ENCODE results near the gene ALOX5AP. TPM values are rescaled to one million over a fixed set of nuclear protein-coding genes. Genes with fewer than 3 reads are reported as not detected.
A peak's percentile ranks its signal among the peaks of the same experiment; 100 is the strongest.

ALOX5AP gene
- total RNA-seq, 6 experiments from 2014 or later = 0.53 to 6.7 (median 3.7) TPM

DNA sequence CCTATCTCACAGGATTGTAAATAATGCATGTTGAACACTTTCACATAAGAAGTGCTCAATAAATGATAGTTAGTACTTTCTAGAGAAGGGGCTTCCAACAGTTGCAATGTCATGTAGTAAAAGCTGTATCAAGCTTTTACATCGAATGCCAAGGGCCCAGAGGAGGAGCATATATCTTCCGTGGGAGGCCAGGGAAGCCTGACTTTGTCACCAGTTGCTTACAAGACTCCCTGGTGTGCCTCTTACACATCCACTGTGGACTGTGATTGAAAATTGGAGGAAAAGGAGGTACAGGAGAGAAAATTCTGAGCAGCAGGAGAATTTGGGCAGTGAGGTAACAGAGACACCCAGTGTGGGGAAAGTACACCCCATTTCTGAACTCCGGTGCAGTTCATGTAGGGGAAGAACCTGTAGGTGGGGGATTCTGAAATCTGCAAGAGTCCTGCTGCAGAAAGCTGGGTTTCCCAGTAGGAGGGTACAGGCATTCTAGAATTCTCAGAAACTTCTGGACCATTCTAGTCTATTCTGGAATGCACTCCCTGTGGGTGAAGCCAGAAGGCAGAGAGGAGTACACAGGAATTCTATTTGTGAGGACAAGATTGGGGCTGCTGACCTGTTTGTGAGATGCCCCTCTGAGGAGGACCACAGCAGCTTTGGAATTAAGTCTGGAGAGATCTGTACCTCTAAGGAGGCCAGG is 54.0 kb downstream of the ALOX5AP start:
- ATAC-seq (no peak), DNase-seq (no peak)
- H3K27ac ChIP-seq = no peak overlapping the region
- no peaks in the 10 kb centered on the region for H3K27me3 ChIP-seq
- WGBS (ENCODE audit: insufficient coverage, low coverage, low lambda C conversion rate, missing lambda C conversion rate) = 84% methylated on average over 3 of the region's 3 CpGs
- H3K4me3 ChIP-seq = no peak overlapping the region
- H3K4me1 ChIP-seq = peaks cover 0 to 9% (median 0%) of the 10 kb centered on the region in 4 donors
- H3K36me3 ChIP-seq = no peaks in the 10 kb centered on the region
- intact Hi-C loops (cut with DNase I) = no loop called here
- no peaks in the 10 kb centered on the region for H3K9me3 ChIP-seq
- TF ChIP-seq, protein P1, sequence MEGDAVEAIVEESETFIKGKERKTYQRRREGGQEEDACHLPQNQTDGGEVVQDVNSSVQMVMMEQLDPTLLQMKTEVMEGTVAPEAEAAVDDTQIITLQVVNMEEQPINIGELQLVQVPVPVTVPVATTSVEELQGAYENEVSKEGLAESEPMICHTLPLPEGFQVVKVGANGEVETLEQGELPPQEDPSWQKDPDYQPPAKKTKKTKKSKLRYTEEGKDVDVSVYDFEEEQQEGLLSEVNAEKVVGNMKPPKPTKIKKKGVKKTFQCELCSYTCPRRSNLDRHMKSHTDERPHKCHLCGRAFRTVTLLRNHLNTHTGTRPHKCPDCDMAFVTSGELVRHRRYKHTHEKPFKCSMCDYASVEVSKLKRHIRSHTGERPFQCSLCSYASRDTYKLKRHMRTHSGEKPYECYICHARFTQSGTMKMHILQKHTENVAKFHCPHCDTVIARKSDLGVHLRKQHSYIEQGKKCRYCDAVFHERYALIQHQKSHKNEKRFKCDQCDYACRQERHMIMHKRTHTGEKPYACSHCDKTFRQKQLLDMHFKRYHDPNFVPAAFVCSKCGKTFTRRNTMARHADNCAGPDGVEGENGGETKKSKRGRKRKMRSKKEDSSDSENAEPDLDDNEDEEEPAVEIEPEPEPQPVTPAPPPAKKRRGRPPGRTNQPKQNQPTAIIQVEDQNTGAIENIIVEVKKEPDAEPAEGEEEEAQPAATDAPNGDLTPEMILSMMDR (IDR thresholded peaks at IDR 0.05) = no peak
- TF ChIP-seq POLR2A (IDR thresholded peaks at IDR 0.05) = no peak

DNA sequence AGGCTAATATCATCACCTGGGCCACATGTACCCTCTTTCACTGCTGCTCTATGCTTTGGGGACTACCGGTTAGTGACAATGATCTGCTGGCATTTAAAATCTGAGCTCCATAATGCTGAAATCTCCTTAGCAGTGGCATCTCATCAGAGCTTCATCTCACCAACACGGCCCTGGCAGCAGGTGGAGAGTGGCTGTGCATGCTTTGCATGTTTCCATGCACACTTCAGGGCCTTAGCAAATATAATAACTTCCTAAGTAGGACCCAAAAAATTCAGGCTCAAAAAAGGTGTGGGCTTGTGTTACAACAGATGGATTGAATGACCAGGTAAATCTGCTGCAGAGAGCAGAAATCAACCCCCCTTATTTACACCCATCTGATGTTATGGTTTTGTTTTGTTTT is 55.2 kb downstream of the ALOX5AP start:
- Histone ChIP-seq H3K27me3 (no peaks in the 10 kb centered on the region), H3K4me3 (no peak overlapping the region), H3K4me1 (peaks cover 0 to 9% (median 0%) of the 10 kb centered on the region in 4 donors), H3K36me3 (no peaks in the 10 kb centered on the region), H3K9me3 (no peaks in the 10 kb centered on the region), H3K27ac (no peak overlapping the region)
- intact Hi-C loops (cut with DNase I) = loop anchor here in 1 of 2 donors (10.0 kb wide), 1 partner anchor 646 kb away; no protein-coding TSS in a partner anchor
- WGBS (ENCODE audit: insufficient coverage, low coverage, low lambda C conversion rate, missing lambda C conversion rate) = 100% methylated on average over 1 of the region's 2 CpGs
- no peak for ATAC-seq
- DNase-seq = no peak
- TF ChIP-seq, protein P1 (IDR thresholded peaks at IDR 0.05) = no peak
- no peak for TF ChIP-seq POLR2A (IDR thresholded peaks at IDR 0.05)

DNA sequence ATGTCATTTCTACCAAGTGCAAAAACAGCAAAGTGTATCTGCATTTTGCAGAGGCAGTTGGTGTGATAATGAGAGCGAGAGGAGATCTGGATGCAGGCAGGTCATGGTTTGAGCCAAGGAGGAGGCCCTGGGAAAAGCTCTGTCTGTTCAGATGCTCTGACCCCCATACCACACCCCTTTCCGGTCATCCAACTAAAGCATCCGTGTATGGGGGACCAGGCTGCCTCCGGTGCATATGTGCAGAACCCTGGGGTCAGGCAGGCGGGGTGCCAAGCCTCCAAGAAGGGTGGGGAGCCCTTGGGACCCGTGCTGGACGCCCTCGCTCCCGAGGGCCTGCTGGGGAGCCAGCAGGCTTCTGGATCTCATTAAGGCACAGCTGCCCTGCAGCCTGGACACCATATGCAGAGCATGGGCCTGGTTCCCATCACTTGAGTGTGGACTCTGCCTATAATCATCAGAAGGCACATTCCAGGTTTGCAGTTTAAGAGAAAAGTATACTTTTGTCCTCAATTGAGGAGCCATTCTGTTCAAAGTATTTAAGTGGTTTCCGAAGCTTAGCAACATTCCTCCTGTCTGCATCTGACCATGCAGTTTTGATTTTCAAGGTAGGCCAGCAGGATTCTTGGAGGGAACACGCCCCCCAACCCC is 56.1 kb downstream of the ALOX5AP start:
- ATAC-seq = no peak
- H3K4me3 ChIP-seq = no peak overlapping the region
- H3K27ac ChIP-seq = no peak overlapping the region
- no peak for DNase-seq
- intact Hi-C loops (cut with DNase I) = loop anchor here in 1 of 2 donors (10.0 kb wide), 1 partner anchor 647 kb away; no protein-coding TSS in a partner anchor
- WGBS (ENCODE audit: insufficient coverage, low coverage, low lambda C conversion rate, missing lambda C conversion rate) = 85% methylated on average over 5 of the region's 11 CpGs
- H3K9me3 ChIP-seq = no peaks in the 10 kb centered on the region
- no peaks in the 10 kb centered on the region for H3K36me3 ChIP-seq
- peaks cover 0 to 14% (median under 1%) of the 10 kb centered on the region in 4 donors for H3K4me1 ChIP-seq
- no peak for TF ChIP-seq POLR2A (IDR thresholded peaks at IDR 0.05)
- TF ChIP-seq, protein P1 (IDR thresholded peaks at IDR 0.05) = no peak
- no peaks in the 10 kb centered on the region for H3K27me3 ChIP-seq

DNA sequence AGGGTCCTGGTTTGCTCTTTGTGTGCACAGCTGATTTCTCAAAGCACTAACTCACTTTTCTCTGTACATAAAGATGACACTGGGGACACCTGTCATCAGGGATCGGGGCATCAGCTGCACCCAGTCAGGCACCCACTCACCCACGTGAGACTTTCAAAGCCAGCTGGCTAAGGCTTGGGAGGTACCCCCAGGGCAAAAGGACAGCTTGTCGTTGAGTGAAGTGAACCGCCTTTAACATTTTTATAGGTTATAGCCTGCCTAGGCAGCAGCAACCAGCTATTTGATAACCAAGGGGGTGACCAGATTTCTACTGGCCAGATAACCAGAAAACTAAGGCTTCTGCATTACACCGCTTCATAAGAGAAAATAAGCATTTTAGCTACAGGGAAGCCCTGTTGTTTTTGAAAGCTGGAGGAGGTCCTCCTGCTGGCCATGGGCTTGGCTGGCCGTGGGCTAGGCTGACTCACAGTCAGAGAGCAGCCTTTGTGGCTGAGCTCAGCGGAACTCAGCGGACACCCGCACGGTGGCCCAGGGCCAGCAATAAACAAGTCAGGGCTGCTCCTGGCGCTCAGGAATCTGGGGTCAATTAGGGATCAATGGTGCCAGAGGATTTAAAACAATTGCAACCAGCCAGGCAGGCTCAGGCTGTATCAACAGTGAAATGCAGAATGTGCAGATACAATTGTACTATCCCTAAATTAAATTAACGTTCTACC is 57.1 kb downstream of the ALOX5AP start:
- Histone ChIP-seq H3K27ac (no peak overlapping the region), H3K4me1 (peaks cover 0 to 19% (median under 1%) of the 10 kb centered on the region in 4 donors), H3K36me3 (no peaks in the 10 kb centered on the region), H3K27me3 (no peaks in the 10 kb centered on the region), H3K4me3 (no peak overlapping the region), H3K9me3 (no peaks in the 10 kb centered on the region)
- intact Hi-C loops (cut with DNase I) = loop anchor here in 1 of 2 donors (10.0 kb wide), 1 partner anchor 648 kb away; no protein-coding TSS in a partner anchor
- peak; percentile 76 to 90 (median 83) for DNase-seq
- ATAC-seq = peak; percentile 92 to 99 (median 94)
- 32% methylated on average over 12 of the region's 12 CpGs for WGBS (ENCODE audit: insufficient coverage, low coverage, low lambda C conversion rate, missing lambda C conversion rate)
- TF ChIP-seq POLR2A (IDR thresholded peaks at IDR 0.05) = no peak
- TF ChIP-seq, protein P1 (IDR thresholded peaks at IDR 0.05) = peak in 3 of 4 donors; percentile 7 to 37 (median 31)

Measured in right lobe of liver (tissue), 6 donors.